ENCODE data around the gene DNASE1L2. TPM values are rescaled to one million over a fixed set of nuclear protein-coding genes. Genes with fewer than 3 reads are reported as not detected.

The DNASE1L2 gene
- total RNA-seq, 4 donors from 2014 or later = 0.38 to 0.61 (median 0.57) TPM; not detected in 1

DNA sequence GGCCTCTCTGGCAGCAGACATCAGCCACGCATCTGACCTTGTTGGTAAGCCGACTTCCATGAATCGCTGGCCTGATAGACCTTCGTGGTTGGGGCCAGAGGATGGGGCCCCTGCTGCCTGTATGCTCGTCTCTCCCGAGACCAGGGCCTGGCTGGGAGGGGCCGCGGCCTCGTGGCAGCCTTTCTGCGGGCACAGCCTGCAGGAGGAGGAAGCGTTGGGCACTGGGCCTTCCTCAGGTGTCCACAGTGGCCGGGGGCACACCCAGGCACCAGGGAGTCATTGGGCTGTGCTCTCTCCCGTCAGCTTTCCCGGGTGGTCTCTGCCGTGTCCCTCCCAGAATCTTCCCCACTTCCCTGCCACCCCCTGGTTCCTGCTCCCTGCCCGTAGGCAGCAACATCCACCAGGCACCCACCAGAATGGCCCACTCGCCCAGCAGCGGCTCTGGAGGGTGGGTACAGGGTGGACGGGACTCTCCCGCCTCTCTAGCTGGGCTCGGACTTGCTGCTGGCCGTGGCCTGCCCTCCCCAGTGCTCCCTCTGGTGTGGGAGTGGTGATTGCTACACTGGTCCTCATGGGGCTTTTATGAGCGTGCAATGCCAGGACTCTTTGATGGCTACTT lies 6.5 kb upstream of the DNASE1L2 start:
- Histone ChIP-seq H3K4me1 (peaks cover 6 to 47% (median 27%) of the 10 kb centered on the region in 3 donors), H3K36me3 (peaks cover 48 to 81% (median 55%) of the 10 kb centered on the region in 3 donors), H3K27me3 (peaks cover 0 to 9% (median 0%) of the 10 kb centered on the region in 4 donors), H3K9me3 (no peaks in the 10 kb centered on the region), H3K4me3 (no peak overlapping the region), H3K27ac (no peak overlapping the region)
- 89 to 100% methylated on average over 2 to 9 of the region's 23 CpGs for WGBS, 2 donors
- no peak for DNase-seq
- TF ChIP-seq POLR2A (IDR thresholded peaks at IDR 0.05) = no peak
- TF ChIP-seq, protein P1, sequence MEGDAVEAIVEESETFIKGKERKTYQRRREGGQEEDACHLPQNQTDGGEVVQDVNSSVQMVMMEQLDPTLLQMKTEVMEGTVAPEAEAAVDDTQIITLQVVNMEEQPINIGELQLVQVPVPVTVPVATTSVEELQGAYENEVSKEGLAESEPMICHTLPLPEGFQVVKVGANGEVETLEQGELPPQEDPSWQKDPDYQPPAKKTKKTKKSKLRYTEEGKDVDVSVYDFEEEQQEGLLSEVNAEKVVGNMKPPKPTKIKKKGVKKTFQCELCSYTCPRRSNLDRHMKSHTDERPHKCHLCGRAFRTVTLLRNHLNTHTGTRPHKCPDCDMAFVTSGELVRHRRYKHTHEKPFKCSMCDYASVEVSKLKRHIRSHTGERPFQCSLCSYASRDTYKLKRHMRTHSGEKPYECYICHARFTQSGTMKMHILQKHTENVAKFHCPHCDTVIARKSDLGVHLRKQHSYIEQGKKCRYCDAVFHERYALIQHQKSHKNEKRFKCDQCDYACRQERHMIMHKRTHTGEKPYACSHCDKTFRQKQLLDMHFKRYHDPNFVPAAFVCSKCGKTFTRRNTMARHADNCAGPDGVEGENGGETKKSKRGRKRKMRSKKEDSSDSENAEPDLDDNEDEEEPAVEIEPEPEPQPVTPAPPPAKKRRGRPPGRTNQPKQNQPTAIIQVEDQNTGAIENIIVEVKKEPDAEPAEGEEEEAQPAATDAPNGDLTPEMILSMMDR (IDR thresholded peaks at IDR 0.05) = no peak
- intact Hi-C loops (cut with DNase I) = no loop called here

DNA sequence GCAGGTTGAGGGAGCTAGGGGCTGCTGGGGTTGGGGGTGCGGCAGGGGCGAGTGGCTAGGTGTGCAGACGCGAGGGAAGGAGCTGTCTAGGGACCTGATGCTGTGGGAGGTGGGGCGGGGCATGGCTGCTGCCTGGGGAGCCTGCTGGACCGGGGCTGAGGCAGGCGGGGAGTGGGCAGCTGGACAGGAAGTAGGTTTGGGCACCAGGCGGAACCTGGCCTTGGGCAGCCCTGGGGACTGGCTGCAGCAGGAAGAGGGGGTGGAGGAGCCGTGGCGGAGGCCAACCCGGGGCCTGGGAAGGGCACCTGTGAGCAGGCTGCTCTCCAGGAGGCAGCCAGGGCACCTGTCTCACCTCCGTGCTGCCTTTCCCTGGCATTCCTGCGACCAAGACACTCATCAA lies 5.9 kb upstream of the DNASE1L2 start:
- H3K36me3 ChIP-seq = peaks cover 54 to 87% (median 59%) of the 10 kb centered on the region in 3 donors
- H3K4me1 ChIP-seq = peaks cover under 1 to 40% (median 21%) of the 10 kb centered on the region in 3 donors
- DNase-seq = no peak
- TF ChIP-seq, protein P1 (IDR thresholded peaks at IDR 0.05) = no peak
- no peaks in the 10 kb centered on the region for H3K9me3 ChIP-seq
- intact Hi-C loops (cut with DNase I) = no loop called here
- WGBS, 2 donors = 88 to 92% methylated on average over 7 to 10 of the region's 13 CpGs
- H3K27ac ChIP-seq = no peak overlapping the region
- peaks cover 0 to 15% (median 0%) of the 10 kb centered on the region in 4 donors for H3K27me3 ChIP-seq
- no peak overlapping the region for H3K4me3 ChIP-seq

DNA sequence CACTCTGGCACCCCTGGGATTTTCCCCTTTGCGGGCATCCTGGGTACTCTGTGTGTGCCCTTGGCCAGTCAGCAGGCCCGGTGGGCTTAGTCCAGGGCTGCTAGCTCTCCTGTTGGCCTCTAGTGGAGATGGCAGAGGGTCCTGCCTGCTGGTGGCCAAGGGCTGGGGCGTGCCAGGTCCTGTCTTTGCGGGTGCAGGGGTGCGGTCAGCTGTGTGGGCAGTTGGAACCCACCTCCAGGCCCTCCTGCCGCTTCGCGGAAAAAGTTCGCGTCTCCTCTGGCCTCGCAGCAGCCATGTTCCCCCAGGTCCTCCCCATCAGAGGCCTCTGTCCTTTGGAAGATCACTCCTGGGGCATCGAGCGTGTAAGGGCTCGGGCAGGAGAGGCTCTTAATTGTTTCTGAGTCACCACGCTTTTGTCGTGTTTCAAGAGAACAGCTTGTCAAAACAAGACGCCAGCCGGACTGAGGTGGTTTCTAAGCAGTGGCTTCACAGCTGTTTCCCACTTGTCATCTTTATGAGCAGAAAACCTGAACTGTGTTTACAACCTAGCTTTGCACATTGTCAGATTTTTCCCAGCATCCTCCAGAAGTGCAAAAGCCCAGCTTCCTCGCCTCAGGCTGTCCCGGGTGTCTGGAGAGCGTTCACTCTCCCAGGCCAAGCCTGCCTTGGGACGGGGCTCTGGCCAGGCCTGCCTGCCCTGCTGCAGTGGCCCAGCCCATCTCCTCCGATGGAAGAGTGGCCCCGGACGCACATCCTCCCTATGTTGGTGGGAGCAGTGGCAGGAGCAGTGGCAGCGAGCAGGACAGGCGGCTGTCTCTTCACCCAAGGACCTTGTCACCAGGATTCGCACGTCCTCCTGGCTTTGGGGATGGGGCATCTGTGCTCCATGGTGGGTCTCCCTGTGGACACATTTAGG lies 5.0 kb upstream of the DNASE1L2 start:
- Histone ChIP-seq H3K27ac (no peak overlapping the region), H3K27me3 (peaks cover 0 to 24% (median 2%) of the 10 kb centered on the region in 4 donors), H3K4me1 (peaks cover 4 to 40% (median 15%) of the 10 kb centered on the region in 3 donors), H3K4me3 (no peak overlapping the region), H3K36me3 (peaks cover 58 to 95% (median 62%) of the 10 kb centered on the region in 3 donors), H3K9me3 (no peaks in the 10 kb centered on the region)
- WGBS, 2 donors = 61% methylated on average over 15 to 16 of the region's 29 CpGs
- DNase-seq = no peak
- TF ChIP-seq, protein P1 (IDR thresholded peaks at IDR 0.05) = no peak
- TF ChIP-seq POLR2A (IDR thresholded peaks at IDR 0.05) = no peak
- intact Hi-C loops (cut with DNase I) = no loop called here

DNA sequence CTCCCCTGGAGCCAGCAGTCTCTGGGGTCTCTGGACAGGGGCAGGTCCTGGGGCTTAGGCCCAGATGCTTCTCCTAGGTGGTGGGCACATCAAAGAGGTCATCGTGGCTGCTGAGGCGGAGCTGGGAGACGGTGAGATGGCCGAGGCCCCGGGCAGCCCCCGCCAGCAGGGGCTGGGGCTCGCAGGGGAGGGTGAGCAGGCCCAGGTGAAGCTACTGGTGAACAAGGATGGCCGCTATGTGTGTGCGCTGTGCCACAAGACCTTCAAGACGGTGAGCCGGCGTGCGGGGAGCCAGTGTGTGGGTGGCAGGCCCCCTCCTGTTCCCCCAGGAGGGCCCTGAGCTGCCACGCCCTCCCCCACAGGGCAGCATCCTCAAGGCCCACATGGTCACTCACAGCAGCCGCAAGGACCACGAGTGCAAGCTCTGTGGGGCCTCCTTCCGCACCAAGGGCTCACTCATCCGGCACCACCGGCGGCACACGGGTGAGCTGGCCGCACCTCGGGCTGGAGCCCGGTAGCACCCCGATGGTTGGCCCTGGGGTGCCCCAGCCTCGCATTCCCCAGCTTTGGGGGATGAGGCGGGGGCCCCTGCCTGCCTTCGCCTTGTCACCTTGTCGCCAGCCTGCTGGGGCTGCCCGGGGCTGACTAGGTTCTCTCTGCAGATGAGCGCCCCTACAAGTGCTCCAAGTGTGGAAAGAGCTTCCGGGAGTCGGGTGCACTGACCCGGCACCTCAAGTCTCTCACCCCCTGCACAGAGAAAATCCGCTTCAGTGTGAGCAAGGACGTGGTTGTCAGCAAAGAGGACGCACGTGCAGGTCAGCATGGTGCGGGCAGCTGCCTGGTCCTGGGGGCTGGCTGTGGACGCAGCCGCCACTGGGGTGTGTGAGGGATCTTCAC lies 3.9 kb upstream of the DNASE1L2 start:
- Histone ChIP-seq H3K9me3 (no peaks in the 10 kb centered on the region), H3K27ac (no peak overlapping the region), H3K4me1 (peaks cover 15 to 40% (median 24%) of the 10 kb centered on the region in 3 donors), H3K36me3 (peaks cover 58 to 86% (median 62%) of the 10 kb centered on the region in 3 donors), H3K4me3 (no peak overlapping the region), H3K27me3 (peaks cover 6 to 34% (median 12%) of the 10 kb centered on the region in 4 donors)
- WGBS, 2 donors = 40 to 85% methylated on average over 1 to 14 of the region's 41 CpGs
- intact Hi-C loops (cut with DNase I) = no loop called here
- DNase-seq = no peak
- TF ChIP-seq, protein P1 (IDR thresholded peaks at IDR 0.05) = no peak
- no peak for TF ChIP-seq POLR2A (IDR thresholded peaks at IDR 0.05)
